GM21529 (cell line): ENCODE measurements around the gene NCAN.

Experiments
- ATAC-seq: cut with Tn5 transposase; IDR thresholded peaks from one replicate; pipeline ENCODE4 v1.9.1; 2021; ENCODE audit not compliant: unreplicated experiment

The NCAN gene

GRCh38 chr19:19279062-19279612 is 67.4 kb downstream of the NCAN start:
- no peak for ATAC-seq

GRCh38 chr19:19279853-19280252 is 68.1 kb downstream of the NCAN start:
- ATAC-seq: no peak

- no peak for ATAC-seq
These were observed 68.8 kb downstream of the NCAN start for GRCh38 chr19:19280561-19280960.

GRCh38 chr19:19285686-19286085 is 73.9 kb downstream of the NCAN start:
- no peak for ATAC-seq

GRCh38 chr19:19292607-19293006 is 80.8 kb downstream of the NCAN start:
- ATAC-seq: no peak

GRCh38 chr19:19294914-19295313 is 83.2 kb downstream of the NCAN start:
- no peak for ATAC-seq

GRCh38 chr19:19296953-19297689 is 85.4 kb downstream of the NCAN start:
- ATAC-seq: no peak

GRCh38 chr19:19297759-19298158 is 86.0 kb downstream of the NCAN start:
- ATAC-seq: no peak

- no peak for ATAC-seq
These were observed 88.9 kb downstream of the NCAN start for GRCh38 chr19:19300613-19301012.
